Neural cell (in vitro differentiated cells): Measurements from ENCODE around the gene CLDN14.

Source experiments
- EP300 ChIP-seq: fragments of 450-650 bp; conservative IDR thresholded peaks from 2 replicates; pipeline ENCODE4 v1.6.1; 2014; ENCODE audit warnings: antibody characterized with exemption, mild to moderate bottlenecking, moderate library complexity; ENCODE audit not compliant: poor library complexity, severe bottlenecking
- EZH2 ChIP-seq: fragments of 200-600, 300-800 bp; shearing (Covaris generic), sonication (generic); IDR thresholded peaks from 2 replicates; pipeline ENCODE4 v1.6.1; 2014; ENCODE audit warnings: antibody characterized with exemption, low read length, borderline replicate concordance, mild to moderate bottlenecking; ENCODE audit not compliant: insufficient read depth, poor library complexity, severe bottlenecking
- POLR2AphosphoS5 ChIP-seq: IDR thresholded peaks from 2 replicates; pipeline ENCODE4 v1.6.1; 2012
- RAD21 ChIP-seq: fragments of 450-650 bp; conservative IDR thresholded peaks from 2 replicates; pipeline ENCODE4 v1.6.1; 2014; ENCODE audit warnings: antibody characterized with exemption, mild to moderate bottlenecking, moderate library complexity
- TF ChIP-seq, protein P1 (sequence below): fragments of 450-650 bp; IDR thresholded peaks from 2 replicates; pipeline ENCODE4 v1.5.1; 2014; ENCODE audit warnings: antibody characterized with exemption, mild to moderate bottlenecking, moderate library complexity; ENCODE audit not compliant: poor library complexity, severe bottlenecking
- TF ChIP-seq, protein P2 (sequence below): IDR thresholded peaks from 2 replicates; pipeline ENCODE4 v1.6.1; 2012; ENCODE audit warnings: borderline replicate concordance

DNA sequence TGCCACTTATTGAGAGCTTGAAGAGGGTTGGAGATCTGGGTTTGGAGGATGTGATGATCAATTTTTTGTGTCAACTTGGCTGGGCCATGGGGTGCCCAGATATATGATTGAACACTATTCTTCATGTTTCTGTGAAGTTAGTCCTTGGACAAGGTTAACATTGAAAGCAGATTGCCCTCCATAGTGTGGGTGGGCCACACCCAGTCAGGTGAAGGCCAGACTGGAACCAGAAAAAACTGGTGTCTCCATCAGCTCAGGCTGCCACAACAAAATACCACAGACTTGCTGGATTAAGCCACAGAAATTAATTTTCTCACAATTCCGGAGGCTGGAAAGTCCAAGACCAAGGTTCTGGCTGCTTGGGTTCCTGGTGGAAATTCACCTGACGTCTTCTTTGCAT, 7.5 kb downstream of the CLDN14 start:
- TF ChIP-seq, protein P1, sequence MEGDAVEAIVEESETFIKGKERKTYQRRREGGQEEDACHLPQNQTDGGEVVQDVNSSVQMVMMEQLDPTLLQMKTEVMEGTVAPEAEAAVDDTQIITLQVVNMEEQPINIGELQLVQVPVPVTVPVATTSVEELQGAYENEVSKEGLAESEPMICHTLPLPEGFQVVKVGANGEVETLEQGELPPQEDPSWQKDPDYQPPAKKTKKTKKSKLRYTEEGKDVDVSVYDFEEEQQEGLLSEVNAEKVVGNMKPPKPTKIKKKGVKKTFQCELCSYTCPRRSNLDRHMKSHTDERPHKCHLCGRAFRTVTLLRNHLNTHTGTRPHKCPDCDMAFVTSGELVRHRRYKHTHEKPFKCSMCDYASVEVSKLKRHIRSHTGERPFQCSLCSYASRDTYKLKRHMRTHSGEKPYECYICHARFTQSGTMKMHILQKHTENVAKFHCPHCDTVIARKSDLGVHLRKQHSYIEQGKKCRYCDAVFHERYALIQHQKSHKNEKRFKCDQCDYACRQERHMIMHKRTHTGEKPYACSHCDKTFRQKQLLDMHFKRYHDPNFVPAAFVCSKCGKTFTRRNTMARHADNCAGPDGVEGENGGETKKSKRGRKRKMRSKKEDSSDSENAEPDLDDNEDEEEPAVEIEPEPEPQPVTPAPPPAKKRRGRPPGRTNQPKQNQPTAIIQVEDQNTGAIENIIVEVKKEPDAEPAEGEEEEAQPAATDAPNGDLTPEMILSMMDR = no peak
- no peak for TF ChIP-seq RAD21
- TF ChIP-seq EP300 = no peak
- TF ChIP-seq EZH2 = no peak
- no peak for TF ChIP-seq POLR2AphosphoS5
- TF ChIP-seq, protein P2, sequence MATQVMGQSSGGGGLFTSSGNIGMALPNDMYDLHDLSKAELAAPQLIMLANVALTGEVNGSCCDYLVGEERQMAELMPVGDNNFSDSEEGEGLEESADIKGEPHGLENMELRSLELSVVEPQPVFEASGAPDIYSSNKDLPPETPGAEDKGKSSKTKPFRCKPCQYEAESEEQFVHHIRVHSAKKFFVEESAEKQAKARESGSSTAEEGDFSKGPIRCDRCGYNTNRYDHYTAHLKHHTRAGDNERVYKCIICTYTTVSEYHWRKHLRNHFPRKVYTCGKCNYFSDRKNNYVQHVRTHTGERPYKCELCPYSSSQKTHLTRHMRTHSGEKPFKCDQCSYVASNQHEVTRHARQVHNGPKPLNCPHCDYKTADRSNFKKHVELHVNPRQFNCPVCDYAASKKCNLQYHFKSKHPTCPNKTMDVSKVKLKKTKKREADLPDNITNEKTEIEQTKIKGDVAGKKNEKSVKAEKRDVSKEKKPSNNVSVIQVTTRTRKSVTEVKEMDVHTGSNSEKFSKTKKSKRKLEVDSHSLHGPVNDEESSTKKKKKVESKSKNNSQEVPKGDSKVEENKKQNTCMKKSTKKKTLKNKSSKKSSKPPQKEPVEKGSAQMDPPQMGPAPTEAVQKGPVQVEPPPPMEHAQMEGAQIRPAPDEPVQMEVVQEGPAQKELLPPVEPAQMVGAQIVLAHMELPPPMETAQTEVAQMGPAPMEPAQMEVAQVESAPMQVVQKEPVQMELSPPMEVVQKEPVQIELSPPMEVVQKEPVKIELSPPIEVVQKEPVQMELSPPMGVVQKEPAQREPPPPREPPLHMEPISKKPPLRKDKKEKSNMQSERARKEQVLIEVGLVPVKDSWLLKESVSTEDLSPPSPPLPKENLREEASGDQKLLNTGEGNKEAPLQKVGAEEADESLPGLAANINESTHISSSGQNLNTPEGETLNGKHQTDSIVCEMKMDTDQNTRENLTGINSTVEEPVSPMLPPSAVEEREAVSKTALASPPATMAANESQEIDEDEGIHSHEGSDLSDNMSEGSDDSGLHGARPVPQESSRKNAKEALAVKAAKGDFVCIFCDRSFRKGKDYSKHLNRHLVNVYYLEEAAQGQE = no peak
